GM12873 (cell line): Measurements from ENCODE around the gene KCNC4.

Source experiments
- TF ChIP-seq, protein P1 (sequence below): IDR thresholded peaks from 2 replicates; pipeline ENCODE4 v1.5.1; 2012; ENCODE audit warnings: low read depth, mild to moderate bottlenecking, moderate library complexity, low read length, control low read depth; ENCODE audit not compliant: insufficient read depth; ENCODE audit errors: missing control alignments

The KCNC4 gene

DNA sequence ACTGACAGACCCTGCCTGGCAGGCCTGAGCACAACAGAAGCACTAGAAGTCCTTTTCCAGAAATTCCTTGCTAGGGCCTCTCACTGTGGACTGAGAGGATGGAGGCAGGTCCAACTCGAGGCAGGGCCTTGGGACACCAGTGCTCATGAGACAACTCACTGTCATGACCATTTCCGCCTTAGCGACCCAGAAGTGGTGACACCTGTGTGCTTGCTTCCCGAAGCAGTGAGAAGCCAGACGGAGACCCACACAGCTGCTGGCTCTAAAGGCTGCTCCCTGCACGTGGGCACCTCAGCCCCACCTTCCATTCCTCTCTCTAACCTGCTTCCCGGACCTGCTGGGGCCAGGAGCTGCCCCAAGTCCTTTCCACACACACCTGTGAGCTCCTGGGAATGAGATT is 33.0 kb downstream of the KCNC4 start:
- TF ChIP-seq, protein P1, sequence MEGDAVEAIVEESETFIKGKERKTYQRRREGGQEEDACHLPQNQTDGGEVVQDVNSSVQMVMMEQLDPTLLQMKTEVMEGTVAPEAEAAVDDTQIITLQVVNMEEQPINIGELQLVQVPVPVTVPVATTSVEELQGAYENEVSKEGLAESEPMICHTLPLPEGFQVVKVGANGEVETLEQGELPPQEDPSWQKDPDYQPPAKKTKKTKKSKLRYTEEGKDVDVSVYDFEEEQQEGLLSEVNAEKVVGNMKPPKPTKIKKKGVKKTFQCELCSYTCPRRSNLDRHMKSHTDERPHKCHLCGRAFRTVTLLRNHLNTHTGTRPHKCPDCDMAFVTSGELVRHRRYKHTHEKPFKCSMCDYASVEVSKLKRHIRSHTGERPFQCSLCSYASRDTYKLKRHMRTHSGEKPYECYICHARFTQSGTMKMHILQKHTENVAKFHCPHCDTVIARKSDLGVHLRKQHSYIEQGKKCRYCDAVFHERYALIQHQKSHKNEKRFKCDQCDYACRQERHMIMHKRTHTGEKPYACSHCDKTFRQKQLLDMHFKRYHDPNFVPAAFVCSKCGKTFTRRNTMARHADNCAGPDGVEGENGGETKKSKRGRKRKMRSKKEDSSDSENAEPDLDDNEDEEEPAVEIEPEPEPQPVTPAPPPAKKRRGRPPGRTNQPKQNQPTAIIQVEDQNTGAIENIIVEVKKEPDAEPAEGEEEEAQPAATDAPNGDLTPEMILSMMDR, result no peak

- TF ChIP-seq, protein P1, result no peak
Measured at GRCh38 chr1:110243574-110243973, 33.5 kb downstream of the KCNC4 start.

DNA sequence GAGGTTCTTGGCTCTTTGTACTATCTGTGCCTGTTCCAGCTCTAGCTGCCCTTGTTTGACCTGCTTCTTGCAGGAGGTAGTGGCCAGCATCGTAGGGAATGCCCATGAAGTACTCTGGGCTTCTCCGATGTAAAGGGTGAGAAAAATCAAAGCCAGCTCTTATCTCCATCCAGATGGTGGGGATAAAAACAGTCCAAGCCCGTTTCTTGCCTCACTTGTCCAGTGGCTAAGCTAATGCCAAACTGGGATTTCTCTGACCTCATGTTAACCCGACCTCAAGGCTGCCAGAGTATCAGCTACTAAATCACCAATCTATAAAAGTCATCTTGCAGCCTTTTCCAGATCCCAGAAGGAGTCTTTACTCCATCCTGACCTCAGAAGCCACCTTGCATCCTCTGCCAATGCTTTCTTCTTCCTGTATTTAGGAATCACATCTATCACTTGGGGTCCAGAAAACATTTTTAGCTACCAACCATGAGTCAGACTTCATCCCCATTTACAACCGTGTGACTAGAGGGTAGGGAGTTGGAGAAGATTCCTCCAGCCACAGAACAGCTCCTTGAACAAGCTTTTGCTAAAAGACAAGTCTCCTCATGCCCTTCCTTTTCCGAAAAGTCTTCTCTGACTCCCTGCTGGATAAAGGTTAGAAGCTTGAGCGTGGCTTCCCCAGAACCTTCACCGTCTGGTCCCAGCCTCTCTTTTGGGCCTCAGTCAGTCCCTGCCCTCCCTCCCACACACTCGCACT is 35.9 kb downstream of the KCNC4 start:
- TF ChIP-seq, protein P1, result no peak

DNA sequence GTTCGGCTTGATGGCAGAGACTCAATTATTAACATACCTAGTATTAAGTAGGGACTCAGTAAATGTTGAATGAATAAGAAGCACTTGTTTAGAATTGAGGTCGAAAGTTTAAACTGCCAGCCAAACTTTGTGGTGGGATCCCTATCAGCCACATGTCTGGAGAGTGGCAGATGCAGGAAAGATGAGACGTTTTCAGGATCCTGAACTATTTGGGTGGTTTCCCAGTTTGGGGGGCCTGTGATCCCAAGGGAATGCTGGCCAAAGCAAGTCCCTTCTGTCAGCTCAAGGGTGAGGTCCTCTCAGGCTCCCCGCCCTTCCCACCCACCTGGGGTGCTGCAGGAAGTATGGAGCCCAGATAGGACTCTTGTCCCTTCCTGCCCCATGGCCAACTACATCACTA is 38.6 kb downstream of the KCNC4 start:
- TF ChIP-seq, protein P1, result no peak

- TF ChIP-seq, protein P1, result no peak
Measured at GRCh38 chr1:110249256-110249655, 39.1 kb downstream of the KCNC4 start.

- TF ChIP-seq, protein P1, result no peak
Measured at GRCh38 chr1:110250008-110250407, 39.9 kb downstream of the KCNC4 start.

- TF ChIP-seq, protein P1, result no peak
Measured at GRCh38 chr1:110250749-110251148, 40.6 kb downstream of the KCNC4 start.
